ENCODE results near the gene LGR4.

DNA sequence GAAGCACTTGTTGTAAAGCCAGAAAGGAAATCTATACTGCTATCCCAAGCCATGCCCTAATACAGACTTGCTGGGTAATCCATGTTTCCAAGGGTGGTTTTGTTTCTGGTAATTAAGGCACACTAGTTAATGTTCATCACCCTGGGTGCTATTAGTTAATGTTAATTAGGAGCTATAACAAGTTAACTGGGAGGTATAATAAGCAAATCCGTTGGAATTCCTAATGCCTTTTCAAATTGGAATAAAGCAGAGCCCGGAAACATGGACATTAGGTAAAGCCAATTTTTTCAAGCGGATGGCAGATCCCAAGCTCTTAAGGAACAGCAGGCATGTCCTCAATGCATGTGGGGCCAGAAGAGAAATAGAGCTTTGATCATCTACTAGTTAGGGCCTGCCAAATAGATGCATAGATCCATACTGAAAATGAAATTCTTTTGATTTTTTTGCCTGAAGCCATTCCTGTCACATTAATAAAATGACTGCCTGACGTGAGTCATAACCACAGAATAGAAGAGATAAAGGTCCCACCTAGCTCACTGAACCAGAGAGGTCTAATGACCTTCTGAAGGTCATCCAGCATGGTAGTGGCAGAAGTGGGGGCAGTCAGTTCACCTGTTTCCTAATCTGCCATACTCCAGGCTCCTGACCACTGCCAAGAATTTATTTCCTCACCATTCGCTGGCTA is 81.1 kb downstream of the LGR4 start:
- no peak for TF ChIP-seq POLR2A (IDR thresholded peaks at IDR 0.05)
- TF ChIP-seq, protein P1, sequence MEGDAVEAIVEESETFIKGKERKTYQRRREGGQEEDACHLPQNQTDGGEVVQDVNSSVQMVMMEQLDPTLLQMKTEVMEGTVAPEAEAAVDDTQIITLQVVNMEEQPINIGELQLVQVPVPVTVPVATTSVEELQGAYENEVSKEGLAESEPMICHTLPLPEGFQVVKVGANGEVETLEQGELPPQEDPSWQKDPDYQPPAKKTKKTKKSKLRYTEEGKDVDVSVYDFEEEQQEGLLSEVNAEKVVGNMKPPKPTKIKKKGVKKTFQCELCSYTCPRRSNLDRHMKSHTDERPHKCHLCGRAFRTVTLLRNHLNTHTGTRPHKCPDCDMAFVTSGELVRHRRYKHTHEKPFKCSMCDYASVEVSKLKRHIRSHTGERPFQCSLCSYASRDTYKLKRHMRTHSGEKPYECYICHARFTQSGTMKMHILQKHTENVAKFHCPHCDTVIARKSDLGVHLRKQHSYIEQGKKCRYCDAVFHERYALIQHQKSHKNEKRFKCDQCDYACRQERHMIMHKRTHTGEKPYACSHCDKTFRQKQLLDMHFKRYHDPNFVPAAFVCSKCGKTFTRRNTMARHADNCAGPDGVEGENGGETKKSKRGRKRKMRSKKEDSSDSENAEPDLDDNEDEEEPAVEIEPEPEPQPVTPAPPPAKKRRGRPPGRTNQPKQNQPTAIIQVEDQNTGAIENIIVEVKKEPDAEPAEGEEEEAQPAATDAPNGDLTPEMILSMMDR (IDR thresholded peaks at IDR 0.05): no peak

Measured in Peyer's patch (tissue), 4 donors.